Esophagus squamous epithelium (tissue), 5 donors: ENCODE data around the gene MGAT4B. TPM values are rescaled to one million over a fixed set of nuclear protein-coding genes. Genes with fewer than 3 reads are reported as not detected.

ENCODE experiments used
- DNase-seq: peaks from one replicate; lab custom pipeline; 2025; lab: John Stamatoyannopoulos, UW
- H3K27ac ChIP-seq, 4 donors: fragments of 200-600 bp; sonication (generic); one replicate each; pipeline ENCODE4 v1.5.1; 2016 to 2019; ENCODE audit warnings: mild to moderate bottlenecking in 1 of 4
- H3K27me3 ChIP-seq, 4 donors: fragments of 200-600 bp; sonication (generic); 1 replicate in 3 of 4; 2 replicates in 1 of 4; pipeline versions ENCODE4 v1.5.1 to v1.6.0; 2017 to 2021; ENCODE audit warnings: antibody characterized with exemption in 1 of 4
- H3K36me3 ChIP-seq, 3 donors: fragments of 200-600 bp; sonication (generic); one replicate each; pipeline ENCODE4 v1.5.1; 2016 to 2019
- H3K4me1 ChIP-seq, 3 donors: fragments of 200-600 bp; sonication (generic); one replicate each; pipeline ENCODE4 v1.5.1; 2017 to 2019
- H3K4me3 ChIP-seq, 4 donors: fragments of 200-600 bp; sonication (generic); 1 replicate in 3 of 4; 2 replicates in 1 of 4; pipeline ENCODE4 v1.5.1; 2016 to 2019; ENCODE audit warnings: mild to moderate bottlenecking in 2 of 4, moderate library complexity in 1 of 4
- H3K9me3 ChIP-seq, 3 donors: fragments of 200-600 bp; sonication (generic); one replicate each; pipeline ENCODE4 v1.5.1; 2016 to 2019
- CTCF ChIP-seq, 6 experiments: fragments of 450-650 bp in 4 of 6; fragments of 200-600 bp in 2 of 6; sonication (generic) in 2 of 6; IDR thresholded peaks; one replicate each; pipeline ENCODE4 v1.5.1; 2016 to 2019; ENCODE audit warnings: antibody characterized with exemption in 6 of 6, mild to moderate bottlenecking in 4 of 6, moderate library complexity in 4 of 6
- POLR2A ChIP-seq, 4 donors: fragments of 450-650 bp; IDR thresholded peaks; one replicate each; pipeline ENCODE4 v1.6.1; 2017; ENCODE audit warnings: antibody characterized with exemption in 4 of 4, mild to moderate bottlenecking in 4 of 4, moderate library complexity in 3 of 4
- WGBS, 2 donors: methylation state at CpG; one replicate each; pipeline ENCODE4 v1.1.5; 2018; 5-methylcytosine and 5-hydroxymethylcytosine counted together
- intact Hi-C: fragments of 100-400 bp; cut with DNase I; formaldehyde crosslinking; loops from one replicate; pipeline ENCODE4 v1.15.0; 2022
- total RNA-seq, 4 donors: library from RNA; depleted of rRNA; stranded (reverse); fragments of >200 nt; gene quantifications; one replicate each; pipeline ENCODE4 v1.1.0, GENCODE V29; 2016
- donor health status: DM: yes; HTN: yes; CAD: no.

Gene MGAT4B
- total RNA-seq, 4 donors from 2014 or later: 68.5 to 119 (median 87.7) TPM

DNA sequence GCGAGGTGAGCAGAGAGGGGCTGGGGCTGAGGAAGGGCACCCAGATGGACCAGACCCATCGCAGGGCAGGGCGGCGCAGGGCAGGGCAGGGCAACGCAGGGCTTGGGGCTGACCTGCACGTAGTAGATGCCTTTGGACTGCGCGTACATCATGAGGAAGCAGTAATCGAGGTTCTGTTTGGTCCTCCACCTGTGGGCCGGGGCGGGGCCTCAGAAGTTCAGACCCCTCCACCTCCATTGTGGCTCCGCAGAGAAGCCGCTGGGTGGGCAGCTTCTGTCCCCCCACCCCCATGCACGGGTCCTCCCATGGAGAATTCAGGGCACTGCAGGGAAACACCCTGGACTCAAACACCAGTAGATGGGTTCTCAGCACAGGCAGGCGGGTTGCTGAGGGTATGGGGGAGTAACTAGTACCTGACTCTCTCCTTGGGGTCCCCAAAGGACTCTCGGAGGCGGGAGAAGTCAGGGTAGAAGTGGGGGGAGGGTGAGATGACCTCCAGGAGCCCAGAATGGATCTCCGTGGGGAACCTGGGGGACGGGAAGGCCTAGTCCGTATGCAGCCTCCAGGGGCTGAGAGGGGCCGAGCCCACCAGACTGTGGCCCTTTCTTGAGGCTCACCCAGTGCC is 6.5 kb downstream of the MGAT4B start:
- no peak for DNase-seq
- whole genome bisulfite sequencing, 2 donors: 85 to 93% methylated on average over 4 to 15 of the region's 21 CpGs
- Histone ChIP-seq H3K27me3 (no peaks in the 10 kb centered on the region), H3K9me3 (no peaks in the 10 kb centered on the region), H3K4me3 (no peak overlapping the region), H3K36me3 (peaks cover 21 to 48% (median 30%) of the 10 kb centered on the region in 3 donors), H3K27ac (no peak overlapping the region), H3K4me1 (peaks cover 45 to 68% (median 54%) of the 10 kb centered on the region in 3 donors)
- intact Hi-C loops: no loop called here
- TF ChIP-seq POLR2A (IDR thresholded peaks at IDR 0.05) (no peak), CTCF (IDR thresholded peaks at IDR 0.05) (no peak)

- no peaks in the 10 kb centered on the region for H3K27me3 ChIP-seq
- no peak overlapping the region for H3K27ac ChIP-seq
- H3K36me3 ChIP-seq: peaks cover 21 to 48% (median 30%) of the 10 kb centered on the region in 3 donors
- H3K4me3 ChIP-seq: no peak overlapping the region
- WGBS, 2 donors: 83% methylated on average over 2 of the region's 5 CpGs; no CpG with 5 or more reads in 1 of the 2 donors
- no peaks in the 10 kb centered on the region for H3K9me3 ChIP-seq
- peaks cover 45 to 68% (median 54%) of the 10 kb centered on the region in 3 donors for H3K4me1 ChIP-seq
- no peak for DNase-seq
- no peak for TF ChIP-seq CTCF (IDR thresholded peaks at IDR 0.05)
- no peak for TF ChIP-seq POLR2A (IDR thresholded peaks at IDR 0.05)
- intact Hi-C loops: loop anchor here (5.0 kb wide), 1 partner anchor 108 kb away; the partner anchor contains the start of gene TBC1D9B
Measured at GRCh38 chr5:179799644-179799973, 7.1 kb downstream of the MGAT4B start.

GRCh38 chr5:179798771-179799643 is 7.7 kb downstream of the MGAT4B start:
- H3K4me1 ChIP-seq: peaks cover 45 to 68% (median 54%) of the 10 kb centered on the region in 3 donors
- intact Hi-C loops: loop anchor here (5.0 kb wide), 1 partner anchor 108 kb away; the partner anchor contains the start of gene TBC1D9B
- no peak for DNase-seq

DNA sequence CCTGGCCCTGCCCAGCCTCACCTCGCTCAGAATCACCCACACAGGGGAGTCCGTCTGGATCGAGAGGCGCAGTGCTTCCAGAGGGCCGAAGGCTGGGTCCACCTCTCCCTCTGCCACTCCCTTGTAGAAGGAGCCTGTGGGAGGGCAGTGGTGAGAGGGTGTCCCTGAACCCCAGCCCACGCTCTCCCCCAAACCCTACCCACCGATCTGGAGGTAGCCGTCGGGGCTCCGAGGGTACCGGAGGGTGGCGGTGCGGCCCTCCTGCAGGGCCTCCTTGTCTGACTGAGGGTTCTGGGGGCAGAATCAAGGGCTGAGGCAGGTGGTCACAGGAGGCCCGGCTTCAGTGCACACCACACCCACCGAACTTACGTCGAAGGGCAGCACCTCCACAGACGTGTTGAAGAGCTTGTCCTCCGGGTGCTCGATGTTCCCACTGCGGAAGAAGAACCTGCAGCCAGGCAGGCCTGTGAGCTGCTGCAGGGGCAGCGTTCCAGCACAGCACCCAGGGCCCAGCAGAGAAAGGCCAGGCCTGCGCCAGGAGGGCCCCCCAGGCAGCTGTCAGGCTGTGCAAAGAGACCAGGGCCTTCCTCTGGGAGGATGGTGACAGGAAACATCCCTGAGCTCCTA is 8.4 kb downstream of the MGAT4B start:
- Histone ChIP-seq H3K9me3 (no peaks in the 10 kb centered on the region), H3K36me3 (peaks cover 21 to 48% (median 30%) of the 10 kb centered on the region in 3 donors), H3K4me1 (peaks cover 45 to 68% (median 54%) of the 10 kb centered on the region in 3 donors), H3K27me3 (no peaks in the 10 kb centered on the region), H3K4me3 (no peak overlapping the region), H3K27ac (no peak overlapping the region)
- no peak for DNase-seq
- 88 to 93% methylated on average over 3 to 13 of the region's 23 CpGs for WGBS, 2 donors
- TF ChIP-seq CTCF (IDR thresholded peaks at IDR 0.05) (no peak), POLR2A (IDR thresholded peaks at IDR 0.05) (no peak)
- intact Hi-C loops: loop anchor here (5.0 kb wide), 1 partner anchor 109 kb away; the partner anchor contains the start of gene TBC1D9B

More at GRCh38 chr5:179798771-179799643, 7.7 kb downstream of the MGAT4B start:
- H3K36me3 ChIP-seq: peaks cover 21 to 48% (median 30%) of the 10 kb centered on the region in 3 donors
- 92 to 97% methylated on average over 7 to 24 of the region's 36 CpGs for WGBS, 2 donors
- H3K27me3 ChIP-seq: no peaks in the 10 kb centered on the region
- no peak for TF ChIP-seq CTCF (IDR thresholded peaks at IDR 0.05)
- TF ChIP-seq POLR2A (IDR thresholded peaks at IDR 0.05): no peak
- H3K9me3 ChIP-seq: no peaks in the 10 kb centered on the region
- no peak overlapping the region for H3K27ac ChIP-seq
- no peak overlapping the region for H3K4me3 ChIP-seq
